Natural killer cell (primary cell): ENCODE data around the gene UAP1L1. TPM values are rescaled to one million over a fixed set of nuclear protein-coding genes. Genes with fewer than 3 reads are reported as not detected.

Experiments used
- ATAC-seq, 3 donors: fragments of 150-1000 bp in 2 of 3; fragments of 200-7000 bp in 1 of 3; cut with Tn5 transposase; 1 replicate in 1 of 3; 2 replicates in 2 of 3; pipeline ENCODE4 v1.10.0; 2021; ENCODE audit warnings: mild to moderate bottlenecking in 2 of 3, moderate library complexity in 2 of 3
- DNase-seq, 2 donors: peaks; one replicate each; pipeline versions ENCODE4 v3.0.0 to v3.0.0-alpha.2; 2013 to 2021; ENCODE audit warnings: mixed read lengths in 1 of 2
- H3K27ac ChIP-seq: one replicate; pipeline ENCODE4 v1.5.1; 2013; ENCODE audit warnings: mild to moderate bottlenecking, low read length
- H3K27me3 ChIP-seq: one replicate; pipeline ENCODE4 v1.6.1; 2013; ENCODE audit warnings: low read length; ENCODE audit not compliant: control insufficient read depth, insufficient read depth
- H3K36me3 ChIP-seq: one replicate; pipeline ENCODE4 v1.6.1; 2013; ENCODE audit warnings: low read length; ENCODE audit not compliant: control insufficient read depth, insufficient read depth
- H3K4me1 ChIP-seq: one replicate; pipeline ENCODE4 v1.6.1; 2013; ENCODE audit warnings: low read length; ENCODE audit not compliant: control insufficient read depth, insufficient read depth
- H3K4me3 ChIP-seq: one replicate; pipeline ENCODE4 v1.5.1; 2013; ENCODE audit warnings: low read length
- H3K9me3 ChIP-seq: one replicate; pipeline ENCODE4 v1.6.1; 2013; ENCODE audit warnings: low read length; ENCODE audit not compliant: control insufficient read depth, insufficient read depth
- H3K27ac Mint-ChIP-seq, 2 donors: one replicate each; pipeline ENCODE4 v1.8.0; 2022; ENCODE audit warnings: mild to moderate bottlenecking in 2 of 2, mixed read lengths in 2 of 2, moderate library complexity in 1 of 2
- H3K27me3 Mint-ChIP-seq, 2 donors: one replicate each; pipeline ENCODE4 v1.8.0; 2022; ENCODE audit warnings: low read depth in 2 of 2, mixed read lengths in 2 of 2
- H3K36me3 Mint-ChIP-seq: one replicate; pipeline ENCODE4 v1.8.0; 2022; ENCODE audit warnings: mixed read lengths
- H3K4me1 Mint-ChIP-seq, 2 donors: one replicate each; pipeline ENCODE4 v1.8.0; 2022; ENCODE audit warnings: mixed read lengths in 2 of 2
- H3K4me3 Mint-ChIP-seq: one replicate; pipeline ENCODE4 v1.8.0; 2022; ENCODE audit warnings: mild to moderate bottlenecking, moderate library complexity, mixed read lengths
- H3K9me3 Mint-ChIP-seq, 2 donors: one replicate each; pipeline ENCODE4 v1.8.0; 2022; ENCODE audit warnings: mixed read lengths in 2 of 2
- WGBS: methylation state at CpG from one replicate; pipeline ENCODE4 v1.1.7; 2013; ENCODE audit warnings: missing lambda C conversion rate; ENCODE audit not compliant: insufficient coverage; 5-methylcytosine and 5-hydroxymethylcytosine counted together
- intact Hi-C: fragments of 100-400 bp; cut with micrococcal nuclease; formaldehyde crosslinking; loops from one replicate; pipeline ENCODE4 v1.14.2; 2022
- total RNA-seq, 4 donors: library from RNA; stranded (reverse); fragments of 120-200 nt in 1 of 4; gene quantifications; one replicate each; pipeline versions ENCODE4 v1.2.3 to v1.2.4, GENCODE V29; 2013 to 2022
- TF ChIP-seq, protein P1 (sequence below): fragments of 200-600 bp; IDR thresholded peaks from one replicate; pipeline ENCODE4 v1.8.0; 2022; ENCODE audit warnings: antibody characterized with exemption

UAP1L1 gene
- total RNA-seq, 3 donors from 2014 or later (not counting 1 experiment from before 2014, with no cell fraction given), result 10.5 to 25.8 (median 19.3) TPM

DNA sequence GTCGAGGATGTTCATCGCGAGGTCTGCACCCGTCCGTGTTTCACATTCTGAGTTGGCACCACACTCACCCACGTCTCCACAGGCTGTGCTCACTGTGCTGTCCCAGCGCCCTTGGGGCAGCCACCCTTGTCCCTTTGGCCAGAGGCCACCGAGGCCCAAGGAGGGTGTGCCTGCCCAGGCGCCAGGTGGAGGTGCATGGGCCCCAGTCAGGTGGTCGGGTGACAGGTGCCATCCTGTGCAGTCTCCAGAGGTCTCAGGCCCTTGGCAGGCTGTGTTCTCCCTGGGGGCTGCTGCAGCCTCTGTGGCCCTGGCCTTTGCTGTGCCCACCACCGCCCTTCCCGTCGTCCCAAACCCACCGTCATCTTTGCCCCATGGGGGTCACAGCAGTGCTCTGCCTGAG, 21.9 kb downstream of the UAP1L1 start:
- ATAC-seq (no peak), DNase-seq (no peak)
- peaks cover 9 to 14% of the 10 kb centered on the region in 2 donors for H3K4me1 Mint-ChIP-seq
- intact Hi-C loops, result no loop called here
- TF ChIP-seq, protein P1, sequence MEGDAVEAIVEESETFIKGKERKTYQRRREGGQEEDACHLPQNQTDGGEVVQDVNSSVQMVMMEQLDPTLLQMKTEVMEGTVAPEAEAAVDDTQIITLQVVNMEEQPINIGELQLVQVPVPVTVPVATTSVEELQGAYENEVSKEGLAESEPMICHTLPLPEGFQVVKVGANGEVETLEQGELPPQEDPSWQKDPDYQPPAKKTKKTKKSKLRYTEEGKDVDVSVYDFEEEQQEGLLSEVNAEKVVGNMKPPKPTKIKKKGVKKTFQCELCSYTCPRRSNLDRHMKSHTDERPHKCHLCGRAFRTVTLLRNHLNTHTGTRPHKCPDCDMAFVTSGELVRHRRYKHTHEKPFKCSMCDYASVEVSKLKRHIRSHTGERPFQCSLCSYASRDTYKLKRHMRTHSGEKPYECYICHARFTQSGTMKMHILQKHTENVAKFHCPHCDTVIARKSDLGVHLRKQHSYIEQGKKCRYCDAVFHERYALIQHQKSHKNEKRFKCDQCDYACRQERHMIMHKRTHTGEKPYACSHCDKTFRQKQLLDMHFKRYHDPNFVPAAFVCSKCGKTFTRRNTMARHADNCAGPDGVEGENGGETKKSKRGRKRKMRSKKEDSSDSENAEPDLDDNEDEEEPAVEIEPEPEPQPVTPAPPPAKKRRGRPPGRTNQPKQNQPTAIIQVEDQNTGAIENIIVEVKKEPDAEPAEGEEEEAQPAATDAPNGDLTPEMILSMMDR, result no peak
- no peak overlapping the region for H3K27ac Mint-ChIP-seq
- Histone ChIP-seq H3K36me3 (peaks cover 65% of the 10 kb centered on the region), H3K27ac (no peak overlapping the region), H3K9me3 (no peaks in the 10 kb centered on the region), H3K4me1 (peaks cover 24% of the 10 kb centered on the region), H3K27me3 (no peaks in the 10 kb centered on the region), H3K4me3 (no peak overlapping the region)
- no peaks in the 10 kb centered on the region for H3K9me3 Mint-ChIP-seq
- no peaks in the 10 kb centered on the region for H3K36me3 Mint-ChIP-seq
- H3K27me3 Mint-ChIP-seq, result no peaks in the 10 kb centered on the region
- H3K4me3 Mint-ChIP-seq, result no peak overlapping the region
- 96% methylated on average over 14 of the region's 14 CpGs for WGBS

DNA sequence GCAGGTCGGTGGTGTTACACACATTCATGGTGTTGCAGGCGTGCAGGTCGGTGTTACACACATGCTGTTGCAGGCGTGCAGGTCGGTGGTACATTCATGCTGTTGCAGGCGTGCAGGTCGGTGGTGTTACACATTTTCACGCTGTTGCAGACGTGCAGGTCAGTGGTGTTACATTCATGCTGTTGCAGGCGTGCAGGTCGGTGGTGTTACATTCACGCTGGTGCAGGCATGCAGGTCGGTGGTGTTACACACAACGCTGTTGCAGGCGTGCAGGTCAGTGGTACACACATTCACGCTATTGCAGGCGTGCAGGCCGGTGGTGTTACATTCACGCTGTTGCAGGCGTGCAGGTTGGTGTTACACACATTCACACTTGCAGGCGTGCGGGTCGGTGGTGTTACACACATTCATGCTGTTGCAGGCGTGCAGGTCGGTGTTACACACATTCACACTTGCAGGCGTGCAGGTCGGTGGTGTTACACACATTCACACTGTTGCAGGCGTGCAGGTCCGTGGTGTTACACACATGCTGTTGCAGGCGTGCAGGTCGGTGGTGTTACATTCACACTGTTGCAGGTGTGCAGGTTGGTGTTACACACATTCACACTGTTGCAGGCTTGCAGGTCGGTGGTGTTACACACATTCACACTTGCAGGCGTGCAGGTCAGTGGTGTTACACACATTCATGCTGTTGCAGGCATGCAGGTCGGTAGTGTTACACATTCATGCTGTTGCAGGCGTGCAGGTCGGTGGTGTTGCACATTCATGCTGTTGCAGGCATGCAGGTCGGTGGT, 26.1 kb downstream of the UAP1L1 start:
- Mint-ChIP-seq H3K27ac (no peak overlapping the region), H3K27me3 (no peaks in the 10 kb centered on the region), H3K4me1 (no peaks in the 10 kb centered on the region), H3K36me3 (no peaks in the 10 kb centered on the region), H3K9me3 (no peaks in the 10 kb centered on the region), H3K4me3 (no peak overlapping the region)
- Histone ChIP-seq H3K27me3 (no peaks in the 10 kb centered on the region), H3K4me3 (no peak overlapping the region), H3K9me3 (no peaks in the 10 kb centered on the region), H3K27ac (no peak overlapping the region), H3K4me1 (no peaks in the 10 kb centered on the region), H3K36me3 (peaks cover 78% of the 10 kb centered on the region)
- WGBS, result 94% methylated on average over 37 of the region's 37 CpGs
- TF ChIP-seq, protein P1, result no peak
- intact Hi-C loops, result no loop called here
- ATAC-seq (no peak), DNase-seq (no peak)

DNA sequence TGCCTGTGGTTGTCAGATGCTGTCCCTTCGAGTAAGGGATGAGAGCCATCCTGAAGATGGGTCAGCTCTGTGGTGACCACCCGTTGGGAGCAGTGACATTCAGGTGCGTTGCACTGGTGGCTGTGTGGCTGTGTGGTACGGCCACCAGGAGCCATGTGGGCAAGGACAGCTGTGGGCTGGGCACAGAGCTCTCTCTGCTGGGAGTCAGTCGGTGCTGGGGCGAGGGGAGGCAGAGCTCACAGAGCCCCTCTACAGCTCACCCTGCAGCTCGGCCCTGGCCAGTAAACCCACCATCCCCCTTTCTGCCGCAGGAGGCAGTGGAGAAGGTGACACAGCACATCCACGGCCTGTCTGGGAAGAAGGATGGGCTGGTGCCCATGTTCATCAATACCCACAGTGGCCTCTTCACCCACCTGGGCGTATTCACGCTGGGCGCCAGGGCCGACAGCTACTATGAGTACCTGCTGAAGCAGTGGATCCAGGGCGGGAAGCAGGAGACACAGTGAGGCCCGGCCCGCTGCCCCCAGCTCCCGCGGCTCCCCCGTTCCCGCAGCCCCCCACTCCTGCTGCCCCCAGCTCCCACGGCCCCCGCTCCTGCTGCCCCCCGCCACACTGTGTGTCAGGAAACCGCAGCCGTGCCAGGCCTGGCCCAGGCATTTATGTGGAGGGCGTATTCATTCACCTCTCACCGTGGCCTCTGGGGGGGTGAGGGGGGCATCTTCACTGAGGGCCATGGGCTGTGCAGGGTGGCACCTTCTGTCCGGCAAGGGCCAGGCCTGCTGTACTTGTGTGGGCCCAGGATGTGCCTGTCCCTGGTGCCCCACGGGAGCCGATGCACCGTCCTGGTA, 28.7 kb downstream of the UAP1L1 start:
- Mint-ChIP-seq H3K4me1 (no peaks in the 10 kb centered on the region), H3K36me3 (no peaks in the 10 kb centered on the region), H3K27me3 (no peaks in the 10 kb centered on the region), H3K9me3 (no peaks in the 10 kb centered on the region), H3K4me3 (no peak overlapping the region), H3K27ac (no peak overlapping the region)
- Histone ChIP-seq H3K27ac (no peak overlapping the region), H3K27me3 (no peaks in the 10 kb centered on the region), H3K36me3 (peaks cover 82% of the 10 kb centered on the region), H3K4me1 (no peaks in the 10 kb centered on the region), H3K9me3 (no peaks in the 10 kb centered on the region), H3K4me3 (no peak overlapping the region)
- intact Hi-C loops, result no loop called here
- WGBS, result 97% methylated on average over 31 of the region's 31 CpGs
- TF ChIP-seq, protein P1, result no peak
- ATAC-seq, result no peak
- no peak for DNase-seq
